HG02610 (cell line): ENCODE measurements around the gene PAMR1.
"Not testable (repeated sequence)": the region's sequence is repeated elsewhere in the genome, so short reads cannot be mapped to it uniquely, and the experiment has no call there.

Source experiments
- ATAC-seq: cut with Tn5 transposase; IDR thresholded peaks from one replicate; pipeline ENCODE4 v1.9.1; 2021; ENCODE audit warnings: mild to moderate bottlenecking, moderate library complexity; ENCODE audit not compliant: unreplicated experiment

The PAMR1 gene

GRCh38 chr11:35545391-35546003 lies 20.1 kb upstream of the PAMR1 start:
- no peak for ATAC-seq

GRCh38 chr11:35543481-35543880 lies 18.1 kb upstream of the PAMR1 start:
- no peak for ATAC-seq

GRCh38 chr11:35541621-35542375 lies 16.4 kb upstream of the PAMR1 start:
- no peak for ATAC-seq

- ATAC-seq, result no peak
These were observed 15.1 kb upstream of the PAMR1 start for GRCh38 chr11:35540526-35540925.

GRCh38 chr11:35539781-35540281 lies 14.4 kb upstream of the PAMR1 start:
- no peak for ATAC-seq

GRCh38 chr11:35539256-35539655 lies 13.8 kb upstream of the PAMR1 start:
- ATAC-seq, result no peak

- no peak for ATAC-seq
These were observed 11.1 kb upstream of the PAMR1 start for GRCh38 chr11:35536470-35536869.

- no peak for ATAC-seq
These were observed 5.8 kb upstream of the PAMR1 start for GRCh38 chr11:35531246-35531645.

GRCh38 chr11:35529971-35530495 lies 4.6 kb upstream of the PAMR1 start:
- ATAC-seq, result no peak

GRCh38 chr11:35526370-35526792 lies 965 bp upstream of the PAMR1 start:
- ATAC-seq, result no peak

GRCh38 chr11:35524780-35525179 lies 636 bp downstream of the PAMR1 start:
- ATAC-seq, result no peak

- ATAC-seq, result no peak
These were observed 1.6 kb downstream of the PAMR1 start for GRCh38 chr11:35523861-35524260.

GRCh38 chr11:35523331-35523768 lies 2.1 kb downstream of the PAMR1 start:
- no peak for ATAC-seq

GRCh38 chr11:35522091-35522490 lies 3.3 kb downstream of the PAMR1 start:
- ATAC-seq, result not testable (repeated sequence)

- no peak for ATAC-seq
These were observed 5.0 kb downstream of the PAMR1 start for GRCh38 chr11:35520376-35520775.

GRCh38 chr11:35518766-35519165 lies 6.7 kb downstream of the PAMR1 start:
- no peak for ATAC-seq

GRCh38 chr11:35517481-35517880 lies 7.9 kb downstream of the PAMR1 start:
- no peak for ATAC-seq

- ATAC-seq, result no peak
These were observed 9.0 kb downstream of the PAMR1 start for GRCh38 chr11:35516403-35516802.

GRCh38 chr11:35515224-35515623 lies 10.2 kb downstream of the PAMR1 start:
- ATAC-seq, result no peak

- ATAC-seq, result no peak
These were observed 10.9 kb downstream of the PAMR1 start for GRCh38 chr11:35514481-35514880.

GRCh38 chr11:35511666-35512065 lies 13.8 kb downstream of the PAMR1 start:
- no peak for ATAC-seq

GRCh38 chr11:35507688-35508087 lies 17.7 kb downstream of the PAMR1 start:
- ATAC-seq, result no peak
